Measurements from ENCODE around the gene WWOX. TPM values are rescaled to one million over a fixed set of nuclear protein-coding genes. Genes with fewer than 3 reads are reported as not detected.

Gene WWOX
- total and polyA plus RNA-seq, 2 donors (not counting 1 experiment from before 2014, with no cell fraction given) = 10.5 to 42.3 TPM

GRCh38 chr16:78972006-78972405 lies 872.6 kb downstream of the WWOX start:
- WGBS (ENCODE audit: insufficient coverage) = 100% methylated on average over 5 of the region's 10 CpGs
- intact Hi-C loops (cut with micrococcal nuclease) = no loop called here
- POLR2A ChIA-PET = no interaction called here
- TF ChIP-seq CTCF (IDR thresholded peaks at IDR 0.05) (no peak), EZH2 (IDR thresholded peaks at IDR 0.05; ENCODE audit: borderline replicate concordance, insufficient read depth, low read depth, low read length, poor library complexity, severe bottlenecking) (no peak)
- Histone ChIP-seq H3K4me2 (replicated peaks; ENCODE audit: low read depth, low read length, poor library complexity, severe bottlenecking) (no peak overlapping the region), H3K9ac (ENCODE audit: low read length) (no peak overlapping the region), H2AFZ (ENCODE audit: insufficient read depth, low read depth, low read length, poor library complexity, severe bottlenecking) (no peak overlapping the region), H3K4me3 (ENCODE audit: control extremely low read depth in 1 of 5, extremely low read depth in 1 of 5, insufficient read depth in 1 of 5, low read depth in 2 of 5, low read length in 4 of 5) (no peak overlapping the region), H3K4me1 (ENCODE audit: control insufficient read depth in 2 of 2, insufficient read depth in 2 of 2, low read length in 2 of 2) (no peaks in the 10 kb centered on the region), H3K9me3 (ENCODE audit: control extremely low read depth in 1 of 3, control insufficient read depth in 2 of 3, insufficient read depth in 1 of 3, low read length in 2 of 3) (peaks cover 0 to 8% (median 0%) of the 10 kb centered on the region in 3 donors), H4K20me1 (ENCODE audit: control insufficient read depth, insufficient read depth, low read length, poor library complexity, severe bottlenecking) (peaks cover 4% of the 10 kb centered on the region), H3K27me3 (replicated peaks in 1 of 4; ENCODE audit: control extremely low read depth in 1 of 4, control insufficient read depth in 3 of 4, insufficient read depth in 4 of 4, low read length in 3 of 4) (peaks cover 0 to 11% (median 4%) of the 10 kb centered on the region in 4 experiments), H3K79me2 (ENCODE audit: control insufficient read depth, insufficient read depth, low read length) (no peaks in the 10 kb centered on the region), H3K36me3 (replicated peaks in 1 of 2; ENCODE audit: control extremely low read depth in 1 of 2, control insufficient read depth in 1 of 2, extremely low read depth in 1 of 2, insufficient read depth in 2 of 2, low read length in 1 of 2) (no peaks in the 10 kb centered on the region), H3K27ac (ENCODE audit: low read length in 2 of 2) (no peak overlapping the region)
- CTCF ChIA-PET = interaction anchor here (0.6 kb wide), 1 partner anchor 10 kb away, joined by 3 read pairs; no protein-coding TSS in a partner anchor
- H3K4me3 Mint-ChIP-seq = no peak overlapping the region
- no peak for DNase-seq
- ATAC-seq (ENCODE audit: low read depth) = no peak
- H3K27me3 Mint-ChIP-seq = peaks cover 20% of the 10 kb centered on the region
- no peak overlapping the region for H3K27ac Mint-ChIP-seq
- H3K4me1 Mint-ChIP-seq = no peaks in the 10 kb centered on the region
- H3K9me3 Mint-ChIP-seq (ENCODE audit: insufficient read depth) = no peaks in the 10 kb centered on the region

DNA sequence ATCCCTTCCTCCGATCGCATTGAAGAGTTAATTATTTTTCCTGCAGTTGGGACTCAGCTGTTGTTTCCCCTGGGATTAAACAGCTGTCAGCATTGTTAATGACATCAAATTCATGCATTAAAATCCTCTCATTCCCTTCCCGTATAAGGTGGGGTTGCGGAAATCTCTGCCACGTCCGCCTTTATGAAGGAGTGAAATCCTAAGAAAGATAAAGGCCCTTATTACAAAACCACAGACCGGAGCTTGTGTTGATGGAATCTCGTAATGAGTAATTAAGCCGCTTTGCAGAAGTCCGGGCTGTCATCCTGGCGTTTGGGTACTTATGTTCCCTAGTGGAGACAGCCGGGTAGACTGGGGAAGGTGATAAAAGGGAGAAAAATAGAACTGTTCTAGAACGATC lies 873.5 kb downstream of the WWOX start:
- TF ChIP-seq EZH2 (IDR thresholded peaks at IDR 0.05; ENCODE audit: borderline replicate concordance, insufficient read depth, low read depth, low read length, poor library complexity, severe bottlenecking) (no peak), CTCF (IDR thresholded peaks at IDR 0.05) (no peak)
- WGBS (ENCODE audit: insufficient coverage) = 91% methylated on average over 3 of the region's 13 CpGs
- H3K27me3 ChIP-seq (replicated peaks in 1 of 4; ENCODE audit: control extremely low read depth in 1 of 4, control insufficient read depth in 3 of 4, insufficient read depth in 4 of 4, low read length in 3 of 4) = peaks cover 0 to 6% (median 1%) of the 10 kb centered on the region in 4 experiments
- Mint-ChIP-seq H3K27me3 (peaks cover 15% of the 10 kb centered on the region), H3K27ac (no peak overlapping the region), H3K9me3 (ENCODE audit: insufficient read depth) (no peaks in the 10 kb centered on the region), H3K4me3 (no peak overlapping the region), H3K4me1 (no peaks in the 10 kb centered on the region)
- CTCF ChIA-PET = no interaction called here
- no peaks in the 10 kb centered on the region for H3K36me3 ChIP-seq (replicated peaks in 1 of 2; ENCODE audit: control extremely low read depth in 1 of 2, control insufficient read depth in 1 of 2, extremely low read depth in 1 of 2, insufficient read depth in 2 of 2, low read length in 1 of 2)
- H3K27ac ChIP-seq (ENCODE audit: low read length in 2 of 2) = no peak overlapping the region
- ATAC-seq (ENCODE audit: low read depth) (no peak), DNase-seq (no peak)
- H4K20me1 ChIP-seq (ENCODE audit: control insufficient read depth, insufficient read depth, low read length, poor library complexity, severe bottlenecking) = peaks cover 4% of the 10 kb centered on the region
- H3K9ac ChIP-seq (ENCODE audit: low read length) = no peak overlapping the region
- no peak overlapping the region for H2AFZ ChIP-seq (ENCODE audit: insufficient read depth, low read depth, low read length, poor library complexity, severe bottlenecking)
- no peak overlapping the region for H3K4me3 ChIP-seq (ENCODE audit: control extremely low read depth in 1 of 5, extremely low read depth in 1 of 5, insufficient read depth in 1 of 5, low read depth in 2 of 5, low read length in 4 of 5)
- no peaks in the 10 kb centered on the region for H3K79me2 ChIP-seq (ENCODE audit: control insufficient read depth, insufficient read depth, low read length)
- H3K4me1 ChIP-seq (ENCODE audit: control insufficient read depth in 2 of 2, insufficient read depth in 2 of 2, low read length in 2 of 2) = no peaks in the 10 kb centered on the region
- H3K4me2 ChIP-seq (replicated peaks; ENCODE audit: low read depth, low read length, poor library complexity, severe bottlenecking) = no peak overlapping the region
- H3K9me3 ChIP-seq (ENCODE audit: control extremely low read depth in 1 of 3, control insufficient read depth in 2 of 3, insufficient read depth in 1 of 3, low read length in 2 of 3) = peaks cover 0 to 4% (median 0%) of the 10 kb centered on the region in 3 donors
- intact Hi-C loops (cut with micrococcal nuclease) = no loop called here
- POLR2A ChIA-PET = no interaction called here
